ENCODE data around the gene KATNA1.

The KATNA1 gene

DNA sequence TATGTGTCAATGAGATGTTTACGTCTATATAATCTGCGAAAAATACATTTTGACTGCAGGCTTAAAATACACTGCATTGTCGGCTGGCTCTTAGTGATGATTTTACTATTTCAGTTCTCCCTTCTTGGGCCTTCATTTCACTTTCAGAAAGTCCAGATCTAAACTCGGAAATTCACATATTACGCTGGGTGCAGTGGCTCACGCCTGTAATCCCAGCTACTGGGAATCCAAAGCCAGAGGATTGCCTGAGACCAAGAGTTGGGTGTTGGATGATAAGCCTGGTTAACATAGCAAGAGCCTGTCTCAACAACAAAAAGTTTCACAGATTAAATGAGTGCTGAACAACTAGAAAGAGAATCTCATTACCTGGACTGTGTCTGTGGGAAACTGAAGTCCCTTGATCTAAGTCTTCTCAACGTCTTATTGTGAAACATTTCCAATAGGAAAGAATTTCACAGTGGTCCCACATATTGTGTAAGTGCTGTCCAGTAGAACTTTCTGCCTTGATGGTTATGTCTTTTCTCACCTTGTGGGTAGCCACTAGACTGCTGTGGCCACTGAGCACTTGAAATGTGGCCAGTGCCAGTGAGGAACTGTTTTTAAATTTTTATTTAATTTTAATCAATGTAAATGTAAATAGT is 80.4 kb downstream of the KATNA1 start:
- Histone ChIP-seq H3K27me3 (ENCODE audit: control insufficient read depth, low read length) (no peaks in the 10 kb centered on the region), H3K4me2 (ENCODE audit: low read length) (peak overlapping the region; percentile 84), H3F3A (ENCODE audit: control insufficient read depth, insufficient read depth) (peaks cover 13% of the 10 kb centered on the region), H3K36me3 (ENCODE audit: control insufficient read depth, low read length) (peaks cover 14% of the 10 kb centered on the region), H3K9me3 (ENCODE audit: control insufficient read depth, insufficient read depth, low read length) (no peaks in the 10 kb centered on the region), H3K4me1 (ENCODE audit: control insufficient read depth, low read length) (peaks cover 22% of the 10 kb centered on the region), H3K79me2 (ENCODE audit: control insufficient read depth, low read length) (peaks cover 57% of the 10 kb centered on the region), H3K9me2 (replicated peaks; ENCODE audit: control insufficient read depth, low read length) (no peaks in the 10 kb centered on the region), H4K20me1 (ENCODE audit: control insufficient read depth, insufficient read depth, low read depth, low read length) (peaks cover 11% of the 10 kb centered on the region; the same call in 1 of the 2 replicates), H3K27ac (ENCODE audit: low read depth, low read length) (no peak overlapping the region), H3K4me3 (ENCODE audit: low read length) (peak overlapping the region; percentile 97)
- TF ChIP-seq, protein P1, sequence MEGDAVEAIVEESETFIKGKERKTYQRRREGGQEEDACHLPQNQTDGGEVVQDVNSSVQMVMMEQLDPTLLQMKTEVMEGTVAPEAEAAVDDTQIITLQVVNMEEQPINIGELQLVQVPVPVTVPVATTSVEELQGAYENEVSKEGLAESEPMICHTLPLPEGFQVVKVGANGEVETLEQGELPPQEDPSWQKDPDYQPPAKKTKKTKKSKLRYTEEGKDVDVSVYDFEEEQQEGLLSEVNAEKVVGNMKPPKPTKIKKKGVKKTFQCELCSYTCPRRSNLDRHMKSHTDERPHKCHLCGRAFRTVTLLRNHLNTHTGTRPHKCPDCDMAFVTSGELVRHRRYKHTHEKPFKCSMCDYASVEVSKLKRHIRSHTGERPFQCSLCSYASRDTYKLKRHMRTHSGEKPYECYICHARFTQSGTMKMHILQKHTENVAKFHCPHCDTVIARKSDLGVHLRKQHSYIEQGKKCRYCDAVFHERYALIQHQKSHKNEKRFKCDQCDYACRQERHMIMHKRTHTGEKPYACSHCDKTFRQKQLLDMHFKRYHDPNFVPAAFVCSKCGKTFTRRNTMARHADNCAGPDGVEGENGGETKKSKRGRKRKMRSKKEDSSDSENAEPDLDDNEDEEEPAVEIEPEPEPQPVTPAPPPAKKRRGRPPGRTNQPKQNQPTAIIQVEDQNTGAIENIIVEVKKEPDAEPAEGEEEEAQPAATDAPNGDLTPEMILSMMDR (IDR thresholded peaks at IDR 0.05; ENCODE audit: low read depth, low read length, poor library complexity, severe bottlenecking): no peak
- TF ChIP-seq EZH2phosphoT487 (IDR thresholded peaks at IDR 0.05; ENCODE audit: borderline replicate concordance, low read length): no peak

DNA sequence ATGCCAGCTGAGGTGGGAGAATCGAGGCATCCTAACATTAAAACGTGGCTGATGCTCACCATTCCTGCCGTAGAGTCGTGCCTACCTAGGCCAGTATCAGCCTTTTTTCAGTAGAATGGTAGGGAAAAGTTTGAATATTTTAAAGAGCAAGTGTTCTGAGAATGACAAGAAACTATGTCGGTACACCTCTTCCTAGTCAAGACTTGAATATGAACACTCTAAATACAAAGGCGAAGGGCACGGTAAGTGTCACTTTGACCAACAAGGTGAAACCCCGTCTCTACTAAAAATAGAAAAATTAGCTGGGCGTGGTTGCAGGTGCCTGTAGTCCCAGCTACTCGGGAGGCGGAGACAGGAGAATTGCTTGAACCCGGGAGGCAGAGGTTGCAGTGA is 81.3 kb downstream of the KATNA1 start:
- peaks cover 14% of the 10 kb centered on the region for H3K36me3 ChIP-seq (ENCODE audit: control insufficient read depth, low read length)
- peaks cover 51% of the 10 kb centered on the region for H3K79me2 ChIP-seq (ENCODE audit: control insufficient read depth, low read length)
- H3K4me3 ChIP-seq (ENCODE audit: low read length): peak overlapping the region; percentile 97
- H4K20me1 ChIP-seq (ENCODE audit: control insufficient read depth, insufficient read depth, low read depth, low read length): peaks cover 11% of the 10 kb centered on the region; the same call in 1 of the 2 replicates
- no peaks in the 10 kb centered on the region for H3K9me3 ChIP-seq (ENCODE audit: control insufficient read depth, insufficient read depth, low read length)
- H3F3A ChIP-seq (ENCODE audit: control insufficient read depth, insufficient read depth): peaks cover 13% of the 10 kb centered on the region
- no peaks in the 10 kb centered on the region for H3K27me3 ChIP-seq (ENCODE audit: control insufficient read depth, low read length)
- H3K9me2 ChIP-seq (replicated peaks; ENCODE audit: control insufficient read depth, low read length): no peaks in the 10 kb centered on the region
- no peak overlapping the region for H3K27ac ChIP-seq (ENCODE audit: low read depth, low read length)
- H3K4me2 ChIP-seq (ENCODE audit: low read length): peak overlapping the region; percentile 84
- TF ChIP-seq, protein P1 (IDR thresholded peaks at IDR 0.05; ENCODE audit: low read depth, low read length, poor library complexity, severe bottlenecking): no peak
- TF ChIP-seq EZH2phosphoT487 (IDR thresholded peaks at IDR 0.05; ENCODE audit: borderline replicate concordance, low read length): no peak
- H3K4me1 ChIP-seq (ENCODE audit: control insufficient read depth, low read length): peaks cover 22% of the 10 kb centered on the region

DNA sequence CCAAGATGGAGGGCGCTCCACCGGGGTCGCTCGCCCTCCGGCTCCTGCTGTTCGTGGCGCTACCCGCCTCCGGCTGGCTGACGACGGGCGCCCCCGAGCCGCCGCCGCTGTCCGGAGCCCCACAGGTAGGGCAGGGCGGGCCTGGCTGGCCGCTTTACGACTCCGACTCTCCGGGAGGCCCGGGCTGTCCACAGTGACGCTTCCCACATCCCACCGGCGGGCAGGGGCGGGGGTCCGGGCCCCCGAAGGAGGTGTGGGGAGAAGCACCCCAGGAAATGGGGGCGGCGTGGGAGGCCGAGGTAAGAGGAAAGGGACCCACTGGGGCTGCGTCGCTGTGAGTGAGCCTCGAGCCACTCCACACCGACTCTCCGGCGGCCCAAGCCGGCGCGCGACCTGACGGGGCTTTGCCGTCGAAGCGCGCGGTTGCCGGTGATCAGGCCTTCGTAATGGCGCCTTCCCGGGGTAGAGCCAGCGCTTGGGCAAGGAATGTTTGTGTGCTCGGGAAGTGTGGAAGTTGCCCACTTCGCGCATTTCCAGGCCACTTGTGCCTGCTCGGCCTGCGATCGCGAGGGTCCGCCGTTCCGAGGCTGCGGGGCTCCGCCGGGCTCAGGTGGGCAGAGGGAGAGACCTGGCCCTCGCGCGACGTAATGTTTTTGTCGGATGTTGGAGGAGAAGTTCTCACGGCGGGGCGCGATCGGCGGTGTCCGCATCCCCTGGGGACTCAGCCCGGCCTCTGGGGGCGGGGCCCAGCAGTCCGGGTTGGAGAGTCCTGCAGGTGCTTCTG is 81.9 kb downstream of the KATNA1 start:
- Histone ChIP-seq H3K27ac (ENCODE audit: low read depth, low read length) (peak overlapping the region; percentile 56; the same call in 1 of the 2 replicates), H3K4me2 (ENCODE audit: low read length) (peak overlapping the region; percentile 84), H3K4me1 (ENCODE audit: control insufficient read depth, low read length) (peaks cover 22% of the 10 kb centered on the region), H3K36me3 (ENCODE audit: control insufficient read depth, low read length) (peaks cover 14% of the 10 kb centered on the region), H3K9me3 (ENCODE audit: control insufficient read depth, insufficient read depth, low read length) (no peaks in the 10 kb centered on the region), H3K79me2 (ENCODE audit: control insufficient read depth, low read length) (peaks cover 49% of the 10 kb centered on the region), H3K27me3 (ENCODE audit: control insufficient read depth, low read length) (no peaks in the 10 kb centered on the region), H3F3A (ENCODE audit: control insufficient read depth, insufficient read depth) (peaks cover 13% of the 10 kb centered on the region), H3K4me3 (ENCODE audit: low read length) (peak overlapping the region; percentile 97), H3K9me2 (replicated peaks; ENCODE audit: control insufficient read depth, low read length) (no peaks in the 10 kb centered on the region), H4K20me1 (ENCODE audit: control insufficient read depth, insufficient read depth, low read depth, low read length) (peaks cover 11% of the 10 kb centered on the region; the same call in 1 of the 2 replicates)
- TF ChIP-seq, protein P1 (IDR thresholded peaks at IDR 0.05; ENCODE audit: low read depth, low read length, poor library complexity, severe bottlenecking): no peak
- no peak for TF ChIP-seq EZH2phosphoT487 (IDR thresholded peaks at IDR 0.05; ENCODE audit: borderline replicate concordance, low read length)
